GM12873 (cell line): Measurements from ENCODE around the gene PLCH1.

Experiments used
- TF ChIP-seq, protein P1 (sequence below): IDR thresholded peaks from 2 replicates; pipeline ENCODE4 v1.5.1; 2012; ENCODE audit warnings: low read depth, mild to moderate bottlenecking, moderate library complexity, low read length, control low read depth; ENCODE audit not compliant: insufficient read depth; ENCODE audit errors: missing control alignments

The PLCH1 gene

GRCh38 chr3:155560135-155560534 is 184.7 kb downstream of the PLCH1 start:
- TF ChIP-seq, protein P1, sequence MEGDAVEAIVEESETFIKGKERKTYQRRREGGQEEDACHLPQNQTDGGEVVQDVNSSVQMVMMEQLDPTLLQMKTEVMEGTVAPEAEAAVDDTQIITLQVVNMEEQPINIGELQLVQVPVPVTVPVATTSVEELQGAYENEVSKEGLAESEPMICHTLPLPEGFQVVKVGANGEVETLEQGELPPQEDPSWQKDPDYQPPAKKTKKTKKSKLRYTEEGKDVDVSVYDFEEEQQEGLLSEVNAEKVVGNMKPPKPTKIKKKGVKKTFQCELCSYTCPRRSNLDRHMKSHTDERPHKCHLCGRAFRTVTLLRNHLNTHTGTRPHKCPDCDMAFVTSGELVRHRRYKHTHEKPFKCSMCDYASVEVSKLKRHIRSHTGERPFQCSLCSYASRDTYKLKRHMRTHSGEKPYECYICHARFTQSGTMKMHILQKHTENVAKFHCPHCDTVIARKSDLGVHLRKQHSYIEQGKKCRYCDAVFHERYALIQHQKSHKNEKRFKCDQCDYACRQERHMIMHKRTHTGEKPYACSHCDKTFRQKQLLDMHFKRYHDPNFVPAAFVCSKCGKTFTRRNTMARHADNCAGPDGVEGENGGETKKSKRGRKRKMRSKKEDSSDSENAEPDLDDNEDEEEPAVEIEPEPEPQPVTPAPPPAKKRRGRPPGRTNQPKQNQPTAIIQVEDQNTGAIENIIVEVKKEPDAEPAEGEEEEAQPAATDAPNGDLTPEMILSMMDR, result no peak

DNA sequence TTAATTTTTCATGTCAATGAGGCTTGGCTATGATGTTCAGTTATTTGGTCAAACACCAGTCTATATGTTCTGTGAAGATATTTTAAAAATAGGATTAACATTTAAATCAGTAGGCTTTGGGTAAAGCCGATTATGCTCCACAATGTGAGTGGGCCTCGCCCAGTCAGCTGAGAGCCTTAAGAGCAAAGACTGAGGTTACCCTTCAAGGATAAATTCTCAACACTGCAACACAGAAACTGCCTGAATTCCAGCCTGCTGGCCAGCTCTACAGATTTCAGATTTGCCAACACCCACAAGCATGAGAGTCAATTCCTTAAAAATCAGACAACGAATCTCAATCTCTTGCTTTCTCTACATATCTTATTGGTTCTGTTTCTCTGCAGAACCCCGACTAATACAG is 188.3 kb downstream of the PLCH1 start:
- TF ChIP-seq, protein P1, result no peak

DNA sequence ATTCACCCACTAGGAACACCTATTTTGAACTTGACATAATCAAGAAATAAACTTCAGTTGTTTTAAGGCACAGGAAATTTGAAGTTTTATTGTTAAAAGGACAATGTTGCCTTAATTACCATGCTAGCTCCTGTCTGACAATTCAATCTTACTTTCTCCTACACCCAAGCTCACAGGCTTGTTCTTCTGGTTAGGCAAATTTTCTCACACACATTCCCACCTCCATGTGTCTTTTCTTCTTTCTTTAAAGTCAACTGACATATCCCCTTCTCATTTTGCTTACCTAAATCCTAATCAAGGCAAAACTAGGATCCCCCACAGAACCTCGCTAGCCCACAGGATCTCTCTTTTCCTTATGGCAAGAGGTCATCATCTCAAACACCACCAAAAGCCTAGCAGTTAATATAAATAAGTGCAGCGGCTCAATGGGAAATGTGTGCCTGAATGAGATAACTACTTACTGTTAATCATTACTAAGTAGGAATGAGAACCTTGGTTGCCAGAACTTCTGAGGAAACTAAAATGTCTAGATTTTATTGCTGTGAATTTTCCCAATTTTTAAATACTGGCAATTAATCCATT is 189.3 kb downstream of the PLCH1 start:
- TF ChIP-seq, protein P1, result no peak

- TF ChIP-seq, protein P1, result no peak
Measured at GRCh38 chr3:155554777-155555451, 190.0 kb downstream of the PLCH1 start.

DNA sequence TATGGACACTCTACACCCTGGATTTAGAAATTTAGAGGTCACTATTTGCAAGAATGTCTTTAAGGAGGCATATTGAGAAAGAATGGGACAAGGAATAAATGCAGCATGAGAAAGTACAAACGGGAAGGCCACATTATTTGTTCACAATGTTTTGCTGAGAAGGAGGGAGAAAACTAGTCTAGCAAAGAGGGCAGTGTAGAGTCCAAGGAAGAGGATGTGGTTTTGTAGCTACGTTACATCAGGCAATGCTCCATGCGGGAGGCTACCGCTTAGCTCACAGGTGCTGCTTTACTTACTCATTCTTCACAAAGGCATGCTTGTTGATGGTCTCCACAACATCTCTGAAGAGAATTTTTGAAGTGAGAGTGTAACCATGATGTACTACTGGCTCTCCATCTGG is 191.1 kb downstream of the PLCH1 start:
- TF ChIP-seq, protein P1, result no peak

- TF ChIP-seq, protein P1, result no peak
Measured at GRCh38 chr3:155553326-155553725, 191.5 kb downstream of the PLCH1 start.

- TF ChIP-seq, protein P1, result no peak
Measured at GRCh38 chr3:155550391-155550790, 194.5 kb downstream of the PLCH1 start.
